ENCODE results near the gene ANP32E. TPM values are rescaled to one million over a fixed set of nuclear protein-coding genes. Genes with fewer than 3 reads are reported as not detected.

Gene ANP32E
- total and polyA plus RNA-seq, 9 of the 15 experiments (the other 6 are each of a cell fraction or from before 2014, with no cell fraction given), result 60.4 to 197 (median 104) TPM

DNA sequence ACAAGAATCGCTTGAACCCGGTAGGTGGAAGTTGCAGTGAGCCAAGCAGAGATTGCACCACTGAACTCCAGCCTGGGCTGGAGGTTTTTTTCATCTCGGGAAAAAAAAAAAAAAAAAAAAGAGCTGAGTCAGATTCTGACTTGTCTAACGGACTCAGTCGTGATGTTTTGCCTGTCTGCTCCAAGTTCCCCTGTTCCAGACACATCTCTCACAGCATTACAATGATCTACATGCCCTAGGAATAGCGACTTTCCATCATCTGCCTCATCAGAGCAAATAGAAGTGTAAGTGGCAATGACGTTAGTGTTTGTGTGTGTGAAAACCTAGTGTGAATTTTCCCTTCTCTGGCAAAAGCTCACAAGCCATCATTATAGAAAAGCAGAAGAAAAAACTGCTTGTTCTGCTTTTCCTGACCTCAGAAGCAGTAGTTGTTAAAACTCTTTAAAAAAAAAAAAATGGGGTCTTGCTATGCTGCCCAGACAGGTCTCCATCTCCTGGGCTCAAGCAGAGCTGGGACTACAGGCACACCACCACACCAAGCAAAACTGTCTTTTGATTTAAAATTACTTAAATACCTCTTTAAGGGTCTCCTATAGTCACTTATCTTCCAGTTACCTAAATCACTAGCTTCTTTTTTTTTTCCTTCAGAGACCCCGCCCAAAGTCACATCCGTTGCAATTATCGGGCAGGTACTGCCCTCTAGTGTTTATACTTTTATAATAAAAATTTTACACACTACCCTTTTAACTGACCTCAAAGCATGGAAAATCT is 48.9 kb downstream of the ANP32E start (continued):
- TF ChIP-seq RBM25 (IDR thresholded peaks at IDR 0.05; ENCODE audit: low read depth, low read length, severe bottlenecking) (peak; percentile 77), FOXK2 (conservative IDR thresholded peaks at IDR 0.05 in 1 of 2, IDR thresholded peaks at IDR 0.05 in 1 of 2; ENCODE audit: low read depth in 2 of 2) (no peak), MAFK (IDR thresholded peaks at IDR 0.05; ENCODE audit: low read length) (peak; percentile 86), CREBBP (IDR thresholded peaks at IDR 0.05; ENCODE audit: low read depth, low read length) (no peak), DPF2 (IDR thresholded peaks at IDR 0.05) (peak; percentile 69), MGA (IDR thresholded peaks at IDR 0.05) (0 out of 2 replicates have a peak, but pooled peaks have one; percentile 7), CSDE1 (IDR thresholded peaks at IDR 0.05) (no peak), RNF2 (IDR thresholded peaks at IDR 0.05) (no peak), MLLT1 (IDR thresholded peaks at IDR 0.05) (peak in 1 of 2 experiments; percentile 34; a peak in 1 of 4 replicates), ZNF511 (CRISPR knock-in tag; IDR thresholded peaks at IDR 0.05) (no peak), NR2C1 (IDR thresholded peaks at IDR 0.05) (peak; percentile 42; the same call in 1 of the 2 replicates), NR2C1 (tag; IDR thresholded peaks at IDR 0.05) (no peak), HLTF (IDR thresholded peaks at IDR 0.05) (no peak), MTA1 (IDR thresholded peaks at IDR 0.05; ENCODE audit: borderline replicate concordance) (no peak), NBN (IDR thresholded peaks at IDR 0.05; ENCODE audit: low read depth) (peak; percentile 45; the same call in 1 of the 2 replicates)
- TF ChIP-seq, protein P1, sequence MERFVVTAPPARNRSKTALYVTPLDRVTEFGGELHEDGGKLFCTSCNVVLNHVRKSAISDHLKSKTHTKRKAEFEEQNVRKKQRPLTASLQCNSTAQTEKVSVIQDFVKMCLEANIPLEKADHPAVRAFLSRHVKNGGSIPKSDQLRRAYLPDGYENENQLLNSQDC (CRISPR knock-in tag; IDR thresholded peaks at IDR 0.05), result no peak

All from K562 (cell line).